Measurements from ENCODE around the gene RNU6-9. TPM values are rescaled to one million over a fixed set of nuclear protein-coding genes. Genes with fewer than 3 reads are reported as not detected.

RNU6-9 gene
- total RNA-seq, 1 experiment from 2014 or later, result not detected

- no peak for DNase-seq (ENCODE audit: low read depth)
These were observed 38.8 kb downstream of the RNU6-9 start for GRCh38 chr19:931860-932647.

- DNase-seq (ENCODE audit: low read depth), result no peak
These were observed 39.6 kb downstream of the RNU6-9 start for GRCh38 chr19:932648-933552.

GRCh38 chr19:933553-933882 lies 40.2 kb downstream of the RNU6-9 start:
- DNase-seq (ENCODE audit: low read depth), result no peak

GRCh38 chr19:934197-934840 lies 41.0 kb downstream of the RNU6-9 start:
- no peak for DNase-seq (ENCODE audit: low read depth)

- no peak for DNase-seq (ENCODE audit: low read depth)
These were observed 41.7 kb downstream of the RNU6-9 start for GRCh38 chr19:934865-935479.

- no peak for DNase-seq (ENCODE audit: low read depth)
These were observed 42.9 kb downstream of the RNU6-9 start for GRCh38 chr19:936175-936546.

- DNase-seq (ENCODE audit: low read depth), result no peak
These were observed 44.0 kb downstream of the RNU6-9 start for GRCh38 chr19:937259-937694.

- DNase-seq (ENCODE audit: low read depth), result no peak
These were observed 45.1 kb downstream of the RNU6-9 start for GRCh38 chr19:938233-938923.

- no peak for DNase-seq (ENCODE audit: low read depth)
These were observed 46.2 kb downstream of the RNU6-9 start for GRCh38 chr19:939439-939838.

- no peak for DNase-seq (ENCODE audit: low read depth)
These were observed 46.6 kb downstream of the RNU6-9 start for GRCh38 chr19:939922-940321.

GRCh38 chr19:940591-941291 lies 47.5 kb downstream of the RNU6-9 start:
- peak; percentile 73 for DNase-seq (ENCODE audit: low read depth)

GRCh38 chr19:941292-942132 lies 48.2 kb downstream of the RNU6-9 start:
- no peak for DNase-seq (ENCODE audit: low read depth)

GRCh38 chr19:942133-942645 lies 48.9 kb downstream of the RNU6-9 start:
- no peak for DNase-seq (ENCODE audit: low read depth)

Small RNA genes lying within 50 kb of the gene (small RNA-seq; reads per million reads assigned to genes)
- gene RNU6-9, result 1.2 reads per million, percentile 76 among the genes with 10 or more reads in this experiment

Other genes starting within 250 kb of the RNU6-9 start
- 86.5 and 130 TPM in 2 replicates for gene RNF126, start 230.3 kb upstream of the RNU6-9 start, total RNA-seq (2014; rRNA removed; shearing (Covaris generic))
- 14.5 and 19.7 TPM in 2 replicates for gene FSTL3, start 217.1 kb upstream of the RNU6-9 start, total RNA-seq (2014; rRNA removed; shearing (Covaris generic))
- not detected in 2 replicates for gene PRSS57, start 198.0 kb upstream of the RNU6-9 start, total RNA-seq (2014; rRNA removed; shearing (Covaris generic))
- gene PALM, start 184.5 kb upstream of the RNU6-9 start, total RNA-seq (2014; rRNA removed; shearing (Covaris generic)), result not detected in 2 replicates
- 0.02 and 0.13 TPM in 2 replicates for gene MISP, start 142.4 kb upstream of the RNU6-9 start, total RNA-seq (2014; rRNA removed; shearing (Covaris generic))
- 276 and 447 TPM in 2 replicates for gene PTBP1, start 96.0 kb upstream of the RNU6-9 start, total RNA-seq (2014; rRNA removed; shearing (Covaris generic))
- gene PLPPR3, start 71.5 kb upstream of the RNU6-9 start, total RNA-seq (2014; rRNA removed; shearing (Covaris generic)), result 0.30 TPM in 1 of 2 replicates, not detected in the other
- gene AZU1, start 65.6 kb upstream of the RNU6-9 start, total RNA-seq (2014; rRNA removed; shearing (Covaris generic)), result not detected in 2 replicates
- not detected in 2 replicates for gene PRTN3, start 52.5 kb upstream of the RNU6-9 start, total RNA-seq (2014; rRNA removed; shearing (Covaris generic))
- not detected in 2 replicates for gene ELANE, start 41.2 kb upstream of the RNU6-9 start, total RNA-seq (2014; rRNA removed; shearing (Covaris generic))
- not detected in 2 replicates for gene CFD, start 33.8 kb upstream of the RNU6-9 start, total RNA-seq (2014; rRNA removed; shearing (Covaris generic))
- 18.1 and 20.8 TPM in 2 replicates for gene MED16, start 297 bp upstream of the RNU6-9 start, total RNA-seq (2014; rRNA removed; shearing (Covaris generic))
- 32.2 and 42.2 TPM in 2 replicates for gene R3HDM4, start 19.7 kb downstream of the RNU6-9 start, total RNA-seq (2014; rRNA removed; shearing (Covaris generic))
- gene KISS1R, start 23.8 kb downstream of the RNU6-9 start, total RNA-seq (2014; rRNA removed; shearing (Covaris generic)), result not detected in 2 replicates
- 4.3 and 8.0 TPM in 2 replicates for gene ARID3A, start 32.6 kb downstream of the RNU6-9 start, total RNA-seq (2014; rRNA removed; shearing (Covaris generic))
- 197 and 221 TPM in 2 replicates for gene WDR18, start 90.9 kb downstream of the RNU6-9 start, total RNA-seq (2014; rRNA removed; shearing (Covaris generic))
- 0.03 TPM in 1 of 2 replicates, not detected in the other for gene GRIN3B, start 106.9 kb downstream of the RNU6-9 start, total RNA-seq (2014; rRNA removed; shearing (Covaris generic))
- 127 and 130 TPM in 2 replicates for gene TMEM259, start 127.6 kb downstream of the RNU6-9 start, total RNA-seq (2014; rRNA removed; shearing (Covaris generic))
- gene RNU6-2, start 128.0 kb downstream of the RNU6-9 start, total RNA-seq (2014; rRNA removed; shearing (Covaris generic)), result not detected in 2 replicates
- 122 and 196 TPM in 2 replicates for gene CNN2, start 133.1 kb downstream of the RNU6-9 start, total RNA-seq (2014; rRNA removed; shearing (Covaris generic))
- 2.0 and 3.0 TPM in 2 replicates for gene ABCA7, start 146.6 kb downstream of the RNU6-9 start, total RNA-seq (2014; rRNA removed; shearing (Covaris generic))
- gene ARHGAP45, start 173.7 kb downstream of the RNU6-9 start, total RNA-seq (2014; rRNA removed; shearing (Covaris generic)), result 1.4 TPM in 2 replicates
- gene POLR2E, start 201.9 kb downstream of the RNU6-9 start, total RNA-seq (2014; rRNA removed; shearing (Covaris generic)), result 231 and 271 TPM in 2 replicates
- gene GPX4, start 210.5 kb downstream of the RNU6-9 start, total RNA-seq (2014; rRNA removed; shearing (Covaris generic)), result 221 and 243 TPM in 2 replicates

Measured in HT1080 (cell line).